HepG2 (cell line): Measurements from ENCODE around the gene MVP. TPM values are rescaled to one million over a fixed set of nuclear protein-coding genes. Genes with fewer than 3 reads are reported as not detected.

Experiments
- FOXC1 ChIP-seq: sonication (generic); formaldehyde crosslinking; IDR thresholded peaks from 2 replicates; pipeline ENCODE4 v1.8.0; 2022; ENCODE audit warnings: mild to moderate bottlenecking, missing genetic modification reagents, borderline replicate concordance
- GFI1 ChIP-seq: sonication (generic); formaldehyde crosslinking; IDR thresholded peaks from 2 replicates; pipeline ENCODE4 v1.5.0; 2020; ENCODE audit warnings: missing genetic modification reagents, mild to moderate bottlenecking, borderline replicate concordance
- HNRNPL ChIP-seq: fragments of 200-400 bp; formaldehyde crosslinking; IDR thresholded peaks from 2 replicates; pipeline ENCODE4 v1.6.1; 2017; ENCODE audit warnings: mild to moderate bottlenecking, low read depth, low read length
- KDM1A ChIP-seq: IDR thresholded peaks from 2 replicates; pipeline ENCODE4 v1.6.1; 2016; ENCODE audit warnings: missing compliant biosample characterization
- KDM2A ChIP-seq: sonication (generic); formaldehyde crosslinking; IDR thresholded peaks from 2 replicates; pipeline ENCODE4 v1.4.0; 2020; ENCODE audit warnings: low read depth, missing genetic modification reagents, borderline replicate concordance
- NR1H2 ChIP-seq: sonication (generic); formaldehyde crosslinking; IDR thresholded peaks from 2 replicates; pipeline ENCODE4 v1.8.1; 2022; ENCODE audit warnings: low read depth, missing genetic modification reagents, borderline replicate concordance
- RARG ChIP-seq: sonication (generic); formaldehyde crosslinking; IDR thresholded peaks from 2 replicates; pipeline ENCODE4 v1.4.0; 2020; ENCODE audit warnings: low read depth, mild to moderate bottlenecking, missing genetic modification reagents
- RBFOX2 ChIP-seq: fragments of 200-400 bp; formaldehyde crosslinking; IDR thresholded peaks from 2 replicates; pipeline ENCODE4 v1.6.1; 2017; ENCODE audit warnings: low read depth, mild to moderate bottlenecking, low read length
- YEATS4 ChIP-seq: sonication (generic); formaldehyde crosslinking; IDR thresholded peaks from 2 replicates; pipeline ENCODE4 v1.4.0; 2020; ENCODE audit warnings: missing genetic modification reagents, borderline replicate concordance
- ZBTB46 ChIP-seq: sonication (generic); formaldehyde crosslinking; IDR thresholded peaks from 2 replicates; pipeline ENCODE4 v1.4.0; 2020; ENCODE audit warnings: mild to moderate bottlenecking, missing genetic modification reagents, borderline replicate concordance
- ZNF407 ChIP-seq: sonication (generic); formaldehyde crosslinking; IDR thresholded peaks from one replicate; pipeline ENCODE4 v1.5.1; 2020; ENCODE audit warnings: mild to moderate bottlenecking, missing genetic modification reagents; ENCODE audit errors: not compliant biosample characterization
- ZNF616 ChIP-seq: sonication (generic); formaldehyde crosslinking; IDR thresholded peaks from 2 replicates; pipeline ENCODE4 v1.5.0; 2020; ENCODE audit warnings: low read depth, mild to moderate bottlenecking, missing genetic modification reagents
- ZNF784 ChIP-seq: sonication (generic); formaldehyde crosslinking; IDR thresholded peaks from 2 replicates; pipeline ENCODE4 v1.5.1; 2020; ENCODE audit warnings: missing genetic modification reagents, mild to moderate bottlenecking, borderline replicate concordance
- polyA plus RNA-seq, 8 experiments: library from polyadenylated mRNA; depleted of rRNA in 3 of 8; stranded (reverse) in 7 of 8; unstranded in 1 of 8; fragments of >200 nt; fragmentation: Illumina TruSeq in 4 of 8; extraction: Trizol in 4 of 8; gene quantifications; 2 replicates each; pipeline versions ENCODE4 v1.2.1 to v1.2.3, GENCODE V29; 2011 to 2016; ENCODE audit warnings: low read depth in 4 of 8, missing spikeins in 1 of 8, mixed read lengths in 1 of 8; ENCODE audit not compliant: insufficient read depth in 1 of 8
- total RNA-seq, 5 experiments: library from RNA; depleted of rRNA; stranded (reverse); fragments of >200 nt; fragmentation: Illumina TruSeq; extraction: Trizol; gene quantifications; 2 replicates each; pipeline ENCODE4 v1.2.3, GENCODE V29; 2016; ENCODE audit warnings: low read depth in 1 of 5
- TF ChIP-seq, protein P1 (sequence below): sonication (generic); formaldehyde crosslinking; IDR thresholded peaks from 2 replicates; pipeline ENCODE4 v1.8.0; 2023; ENCODE audit warnings: mild to moderate bottlenecking, missing genetic modification reagents

The MVP gene
- total and polyA plus RNA-seq, 2 of the 13 experiments (the other 11 are each of a cell fraction or from before 2014, with no cell fraction given): 22.9 to 43.5 TPM

DNA sequence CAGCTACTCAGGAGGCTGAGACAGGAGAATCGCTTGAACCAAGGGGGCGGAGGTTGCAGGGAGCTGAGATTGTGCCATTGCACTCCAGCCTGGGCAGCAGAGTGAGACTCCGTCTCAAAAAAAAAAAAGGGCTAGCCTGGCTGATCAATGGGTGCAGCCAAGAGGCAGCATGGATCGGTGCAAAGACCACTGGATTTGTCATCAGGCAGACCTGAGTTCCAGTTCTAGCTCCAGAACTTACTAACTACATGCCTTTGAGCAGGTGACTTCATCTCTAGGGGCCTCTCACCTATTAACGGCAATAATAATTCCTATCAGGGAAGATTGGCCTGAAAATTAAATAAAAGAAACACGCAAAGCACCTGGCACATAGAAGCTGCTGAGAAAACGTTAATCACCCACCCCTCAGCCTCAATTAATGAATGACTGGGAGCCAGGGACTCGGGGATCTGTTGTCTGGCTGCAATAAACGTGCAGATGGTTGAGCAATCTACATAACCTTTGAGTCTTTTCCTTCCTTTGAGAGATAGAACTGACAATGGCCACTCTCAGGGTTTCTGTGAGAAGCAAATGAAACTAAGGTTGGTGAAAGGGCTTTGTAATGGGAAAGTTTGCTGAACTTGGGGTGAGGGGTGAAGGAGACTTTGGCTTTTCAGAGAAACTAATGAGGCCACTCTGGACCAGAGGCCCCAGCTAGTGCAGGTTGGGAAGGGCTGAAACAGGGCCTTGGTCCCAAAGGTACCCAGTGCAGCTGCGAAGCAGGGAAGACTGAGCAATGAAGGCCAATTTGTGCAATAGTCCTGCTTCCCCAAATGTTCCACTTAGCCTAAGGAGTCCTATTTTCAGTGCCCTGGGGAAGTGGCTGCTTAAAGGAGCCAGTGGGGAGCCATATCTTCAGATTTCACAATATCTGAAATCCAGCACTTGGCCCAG lies 71.5 kb downstream of the MVP start (continued):
- peak; percentile 53; the same call in 1 of the 2 replicates for TF ChIP-seq ZNF616 (CRISPR knock-in tag)
- TF ChIP-seq KDM2A (CRISPR knock-in tag): no peak
- TF ChIP-seq YEATS4 (CRISPR knock-in tag): peak; percentile 72; the same call in 1 of the 2 replicates
- no peak for TF ChIP-seq NR1H2 (CRISPR knock-in tag)
- TF ChIP-seq ZNF784 (CRISPR knock-in tag): 0 out of 2 replicates have a peak, but pooled peaks have one; percentile 38
- TF ChIP-seq HNRNPL: no peak
- TF ChIP-seq, protein P1, sequence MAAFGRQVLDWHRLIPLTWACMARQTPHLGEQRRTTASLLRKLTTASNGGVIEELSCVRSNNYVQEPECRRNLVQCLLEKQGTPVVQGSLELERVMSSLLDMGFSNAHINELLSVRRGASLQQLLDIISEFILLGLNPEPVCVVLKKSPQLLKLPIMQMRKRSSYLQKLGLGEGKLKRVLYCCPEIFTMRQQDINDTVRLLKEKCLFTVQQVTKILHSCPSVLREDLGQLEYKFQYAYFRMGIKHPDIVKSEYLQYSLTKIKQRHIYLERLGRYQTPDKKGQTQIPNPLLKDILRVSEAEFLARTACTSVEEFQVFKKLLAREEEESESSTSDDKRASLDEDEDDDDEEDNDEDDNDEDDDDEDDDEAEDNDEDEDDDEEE: no peak
- TF ChIP-seq GFI1 (CRISPR knock-in tag): peak; percentile 71; the same call in 1 of the 2 replicates
- no peak for TF ChIP-seq KDM1A (CRISPR knock-in tag)
- TF ChIP-seq ZBTB46: no peak
- no peak for TF ChIP-seq ZNF407 (CRISPR knock-in tag)
- TF ChIP-seq FOXC1 (CRISPR knock-in tag): no peak
- peak; percentile 26; the same call in 1 of the 2 replicates for TF ChIP-seq RBFOX2
- no peak for TF ChIP-seq RARG
